NOMO-1 (cell line): Measurements from ENCODE around the gene RASA3.
A peak's percentile ranks its signal among the peaks of the same experiment; 100 is the strongest.
"Not testable (repeated sequence)": the region's sequence is repeated elsewhere in the genome, so short reads cannot be mapped to it uniquely, and the experiment has no call there.

ENCODE experiments used
- DNase-seq, 2 experiments: peaks; one replicate each; lab custom pipeline; 2025; ENCODE audit not compliant: unreplicated experiment in 2 of 2; lab: John Stamatoyannopoulos, UW

The RASA3 gene

DNA sequence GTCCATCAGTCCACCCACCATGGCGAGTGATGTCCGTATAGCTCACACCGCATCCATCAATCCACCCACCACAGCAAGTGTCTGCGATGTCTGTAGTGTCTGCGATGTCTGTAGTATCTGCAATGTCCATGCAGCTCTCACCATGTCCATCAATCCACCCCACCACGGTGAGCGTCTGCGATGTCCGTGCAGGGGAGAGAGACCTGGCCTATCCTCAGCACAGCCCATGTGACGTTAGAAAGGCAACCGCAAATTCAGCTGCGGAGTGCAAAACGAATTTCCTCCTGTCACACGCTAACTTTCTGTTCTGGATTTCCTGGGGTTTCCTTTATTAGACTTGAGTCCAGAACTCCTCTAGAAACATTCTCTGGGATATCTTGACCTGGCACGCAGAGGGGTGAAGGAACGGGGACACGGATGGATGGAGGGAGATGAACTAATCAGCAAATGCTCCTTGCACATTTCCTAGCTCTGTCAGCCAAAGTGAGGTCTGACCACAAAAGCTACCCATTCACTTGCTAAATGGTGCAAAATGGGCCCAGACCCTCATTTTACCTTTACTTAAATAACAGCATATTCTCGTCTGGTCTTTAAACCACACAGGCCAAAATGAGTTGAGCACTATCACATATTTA lies 18.3 kb downstream of the RASA3 start:
- no peak for DNase-seq

- DNase-seq: not testable (repeated sequence)
Measured at GRCh38 chr13:114113395-114113794, 19.0 kb downstream of the RASA3 start.

DNA sequence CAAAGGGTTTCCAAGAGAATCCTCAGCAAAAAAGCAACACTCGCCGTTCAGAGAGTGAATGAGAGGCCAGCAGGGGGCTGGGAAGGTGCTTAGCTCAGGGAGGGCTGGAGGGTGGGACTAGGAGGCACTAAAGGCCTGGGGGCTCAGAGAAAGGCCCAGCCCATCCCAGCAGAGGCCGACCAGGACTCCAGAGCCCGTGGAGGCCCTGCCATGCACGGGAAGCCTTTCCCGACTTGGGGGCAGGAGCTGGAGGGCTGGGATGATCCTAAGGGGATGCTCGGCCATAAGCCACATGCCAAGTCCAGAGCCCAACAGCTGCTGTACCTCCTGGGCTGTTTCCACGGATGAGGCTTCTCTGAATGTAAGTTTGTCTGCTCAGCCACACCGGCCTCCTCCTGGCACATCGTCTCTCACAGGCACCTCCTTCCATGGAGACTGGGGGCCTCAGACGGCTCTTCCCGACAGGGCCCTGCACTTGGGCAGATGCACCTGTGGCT lies 19.5 kb downstream of the RASA3 start:
- no peak for DNase-seq

DNA sequence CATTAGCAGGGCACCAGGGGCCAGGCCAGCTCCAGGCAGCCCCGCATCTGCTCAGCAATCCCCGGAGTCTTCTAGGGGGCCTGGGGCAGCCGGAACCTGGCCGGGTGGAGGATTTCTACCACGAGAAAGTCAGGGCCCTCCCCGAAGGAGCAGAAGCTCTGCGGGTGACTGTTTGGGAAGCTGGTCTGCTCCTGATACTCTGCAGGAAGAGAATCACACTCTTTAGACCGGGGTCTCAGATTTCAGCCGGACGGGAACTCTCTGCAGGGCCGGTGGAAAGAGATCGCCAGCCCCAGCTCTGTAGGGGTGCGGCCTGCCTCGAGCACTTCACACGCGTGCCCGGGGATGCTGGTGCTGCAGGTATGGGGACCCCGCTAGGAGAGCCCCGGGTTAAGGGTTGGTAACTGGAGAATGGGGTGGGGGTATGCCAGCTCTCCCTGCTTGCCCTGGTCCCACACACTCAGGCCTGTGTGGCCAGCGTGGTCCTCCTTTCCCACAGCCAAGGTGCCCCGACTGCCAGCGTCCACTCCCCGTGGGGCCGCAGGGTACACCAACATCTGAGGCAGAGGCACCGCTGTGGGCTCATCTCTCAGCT lies 20.1 kb downstream of the RASA3 start:
- no peak for DNase-seq

- DNase-seq: peak in 1 of 2 experiments; percentile 21
Measured at GRCh38 chr13:114111577-114111976, 20.8 kb downstream of the RASA3 start.

- not testable (repeated sequence) for DNase-seq
Measured at GRCh38 chr13:114110830-114111189, 21.6 kb downstream of the RASA3 start.

GRCh38 chr13:114110091-114110829 lies 22.2 kb downstream of the RASA3 start:
- peak; percentile 87 to 88 for DNase-seq

GRCh38 chr13:114109641-114110041 lies 22.8 kb downstream of the RASA3 start:
- no peak for DNase-seq

DNA sequence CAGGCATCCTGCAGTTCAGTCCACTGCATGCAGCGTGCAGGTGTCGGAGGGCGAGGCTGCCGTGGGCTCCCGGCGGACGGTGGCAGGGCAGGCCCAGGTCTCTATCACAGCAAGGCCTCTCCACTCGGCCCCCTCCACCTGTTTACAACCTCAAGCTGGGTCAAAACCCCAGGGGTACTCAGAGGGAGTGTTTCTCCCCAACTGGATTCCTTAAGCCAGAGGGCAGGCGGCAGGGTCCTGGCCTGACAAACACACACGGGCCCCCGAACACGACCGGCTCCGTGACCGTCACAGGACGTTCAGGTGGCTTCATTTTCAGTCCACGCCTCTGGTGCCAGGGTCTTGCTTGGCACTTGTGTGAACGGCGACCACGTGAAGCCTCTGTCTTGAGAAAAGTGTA lies 23.5 kb downstream of the RASA3 start:
- no peak for DNase-seq

DNA sequence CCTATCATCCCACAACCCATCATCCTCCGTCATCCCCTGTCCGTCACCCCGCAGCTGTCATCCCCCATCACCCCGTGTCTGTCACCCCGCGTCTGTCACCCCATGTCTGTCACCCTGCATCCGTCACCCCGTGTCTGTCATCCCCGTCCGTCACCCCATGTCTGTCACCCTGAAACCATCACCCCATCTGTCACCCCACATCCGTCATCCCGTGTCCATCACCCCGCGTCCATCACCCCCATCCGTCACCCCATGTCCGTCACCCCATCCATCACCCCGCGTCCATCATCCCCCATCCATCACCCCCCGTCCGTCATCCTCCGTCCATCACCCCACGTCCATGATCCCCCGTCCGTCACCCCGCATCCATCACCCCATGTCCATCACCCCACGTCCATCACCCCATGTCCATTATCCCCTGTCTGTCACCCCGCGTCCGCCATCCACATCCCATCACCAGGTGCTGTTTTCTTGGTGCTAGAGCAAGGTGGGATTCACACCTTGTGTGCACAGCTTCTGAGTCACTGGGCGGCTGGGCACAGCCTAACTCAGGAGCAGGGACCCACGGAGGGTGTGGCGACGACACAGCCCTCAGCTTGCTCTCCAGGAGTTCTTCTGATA lies 24.2 kb downstream of the RASA3 start:
- no peak for DNase-seq

DNA sequence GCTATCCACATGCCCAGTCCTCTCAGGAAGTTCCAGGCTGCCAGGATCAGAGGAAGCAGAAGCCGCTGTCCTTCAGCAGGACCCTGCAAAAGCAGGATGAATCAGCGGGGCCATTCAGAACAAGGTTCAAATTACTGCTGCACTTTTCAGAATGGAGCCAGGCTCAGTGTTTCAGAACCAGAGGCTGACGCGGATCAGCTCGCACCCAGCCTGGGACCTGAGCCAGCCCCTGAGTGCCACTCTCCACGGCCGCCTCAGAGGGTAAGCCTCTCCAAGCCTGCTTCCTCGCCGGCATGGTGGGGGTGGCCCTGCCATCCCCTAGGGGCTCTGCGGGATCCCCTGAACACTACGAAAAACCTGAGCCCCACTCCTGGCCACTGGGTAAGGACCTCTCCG lies 24.7 kb downstream of the RASA3 start:
- DNase-seq: no peak

DNA sequence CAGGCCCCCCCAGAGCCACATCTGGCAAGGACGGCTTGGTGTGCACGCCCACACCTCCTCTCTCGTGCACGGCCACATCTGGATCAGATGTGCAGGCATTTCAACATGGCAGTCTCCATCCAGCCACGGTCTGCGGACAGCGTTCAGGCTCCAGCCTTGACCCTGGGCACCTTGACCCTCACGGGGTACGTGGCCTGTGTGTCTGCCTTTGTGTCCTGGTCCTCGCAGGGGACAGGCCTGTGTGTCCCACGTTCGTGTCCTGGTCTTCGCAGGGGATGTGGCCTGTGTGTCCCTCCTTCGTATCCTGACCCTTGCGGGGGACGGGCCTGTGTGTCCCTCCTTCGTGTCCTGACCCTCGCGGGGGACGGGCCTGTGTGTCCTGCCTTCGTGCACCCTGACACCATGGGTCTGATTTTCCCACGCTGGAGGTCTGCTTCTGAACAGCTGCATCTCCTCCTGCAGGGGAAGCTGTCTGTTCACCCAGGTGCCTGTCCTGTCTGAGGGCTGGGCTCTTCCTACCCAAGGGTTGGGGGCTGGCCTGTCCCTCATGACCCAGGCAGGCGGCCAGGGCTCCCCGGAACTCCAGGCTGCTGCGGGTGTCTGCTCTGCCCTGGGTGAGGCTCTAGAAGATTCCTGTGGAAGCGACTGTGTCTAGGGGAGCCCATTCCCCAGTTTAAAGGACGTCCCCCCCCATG lies 25.3 kb downstream of the RASA3 start:
- DNase-seq: no peak

DNA sequence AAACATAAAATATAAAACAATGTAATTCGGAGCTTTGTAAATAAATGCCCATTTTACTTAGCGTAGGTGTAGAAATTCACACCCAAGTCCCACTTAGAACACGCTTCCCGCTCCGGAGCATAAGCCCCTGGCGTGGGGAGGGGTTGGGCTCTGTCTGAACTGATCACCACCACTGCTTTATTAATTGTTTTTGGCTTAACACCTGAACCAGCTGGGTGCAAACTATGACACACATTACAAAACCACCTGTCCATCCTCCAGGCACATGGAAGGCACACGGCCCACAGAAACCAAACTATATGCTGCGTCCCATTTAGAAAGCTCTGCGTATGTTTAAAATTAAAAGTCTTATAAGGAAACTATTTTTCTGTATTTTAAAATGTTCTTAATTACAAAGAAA lies 25.9 kb downstream of the RASA3 start:
- no peak for DNase-seq

GRCh38 chr13:114105521-114106225 lies 26.8 kb downstream of the RASA3 start:
- DNase-seq: no peak

DNA sequence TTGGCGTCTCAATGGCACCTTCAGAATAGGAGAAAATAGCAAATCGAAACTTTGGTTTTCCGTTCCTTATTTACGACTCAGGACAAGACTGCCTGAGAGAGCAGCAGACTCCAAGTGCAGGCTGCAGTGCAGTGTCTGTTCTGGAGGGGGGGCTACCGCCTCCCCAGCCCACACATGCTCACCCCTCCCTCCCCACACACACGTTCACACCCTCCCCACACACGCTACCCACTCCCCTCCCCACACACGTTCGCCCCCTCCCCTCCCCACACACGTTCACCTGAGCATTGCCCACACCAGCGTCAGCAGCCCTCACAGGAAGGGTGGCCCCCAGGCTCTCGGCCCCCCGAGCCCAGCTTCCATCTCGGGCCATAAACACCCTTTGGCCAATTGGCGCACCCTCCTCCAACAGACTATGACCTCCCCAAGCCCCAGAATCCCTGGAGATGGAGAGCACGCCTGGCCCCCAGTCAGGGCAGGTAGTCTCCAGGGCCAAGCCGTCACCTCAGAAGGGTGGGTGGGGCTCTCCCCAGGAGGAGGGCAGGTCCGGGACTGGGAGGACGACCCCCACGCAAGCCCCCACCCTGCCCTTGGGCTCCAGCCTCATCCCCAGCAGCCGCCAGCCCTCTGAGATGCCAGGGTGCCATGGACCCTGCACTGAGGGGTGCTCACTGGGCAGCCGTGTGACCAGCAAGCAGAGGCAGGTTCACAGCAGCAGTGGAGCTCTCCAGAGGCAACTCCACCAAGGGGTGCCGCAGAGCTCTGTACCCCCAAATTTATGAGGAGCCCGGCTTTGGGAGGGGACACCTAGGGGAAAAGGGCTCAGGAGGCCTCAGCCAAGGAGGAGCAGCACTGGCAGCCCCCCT lies 27.5 kb downstream of the RASA3 start:
- no peak for DNase-seq

DNA sequence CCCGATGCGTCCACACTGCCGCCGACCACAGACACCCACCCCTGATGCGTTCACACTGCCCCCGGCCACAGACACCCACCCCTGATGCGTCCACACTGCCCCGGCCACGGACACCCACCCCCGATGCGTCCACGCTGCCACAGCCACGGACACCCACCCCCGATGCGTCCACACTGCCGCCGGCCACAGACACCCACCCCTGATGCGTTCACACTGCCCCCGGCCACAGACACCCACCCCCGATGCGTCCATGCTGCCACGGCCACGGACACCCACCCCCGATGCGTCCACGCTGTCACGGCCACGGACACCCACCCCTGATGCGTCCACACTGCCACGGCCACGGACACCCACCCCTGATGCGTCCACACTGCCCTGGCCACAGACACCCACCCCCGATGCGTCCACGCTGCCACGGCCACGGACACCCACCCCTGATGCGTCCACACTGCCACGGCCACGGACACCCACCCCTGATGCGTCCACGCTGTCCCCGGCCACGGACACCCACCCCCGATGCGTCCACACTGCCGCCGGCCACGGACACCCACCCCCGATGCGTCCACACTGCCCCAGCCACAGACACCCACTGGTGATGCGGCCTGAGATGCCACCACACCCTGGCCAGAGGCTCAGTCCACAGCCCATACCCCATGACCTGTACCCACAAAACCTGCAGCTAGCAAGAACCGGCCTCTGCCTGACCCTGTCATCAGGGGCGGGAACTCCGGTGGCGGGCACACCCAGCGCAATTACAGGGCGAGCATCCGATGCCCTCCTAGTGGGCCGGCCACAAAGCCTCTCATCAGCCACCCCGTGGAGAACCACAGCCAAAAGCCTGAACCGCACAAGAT lies 28.4 kb downstream of the RASA3 start:
- DNase-seq: no peak

DNA sequence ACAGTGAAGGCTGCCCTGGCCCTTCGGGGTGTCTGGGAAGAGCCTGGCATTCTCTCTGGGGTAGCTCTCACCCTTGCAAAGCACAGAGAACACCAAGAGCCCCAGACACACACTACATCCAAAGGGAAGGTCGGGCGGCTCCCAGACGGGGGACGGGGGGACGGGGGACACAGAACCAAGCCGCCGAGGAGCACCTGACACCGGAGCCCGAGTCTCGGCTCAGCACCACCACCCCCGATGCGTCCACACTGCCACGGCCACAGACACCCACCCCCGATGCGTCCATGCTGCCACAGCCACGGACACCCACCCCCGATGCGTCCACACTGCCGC lies 29.2 kb downstream of the RASA3 start:
- DNase-seq: not testable (repeated sequence)

GRCh38 chr13:114102521-114103288 lies 29.7 kb downstream of the RASA3 start:
- no peak for DNase-seq
